ENCODE data around the gene GRAMD1A. TPM values are rescaled to one million over a fixed set of nuclear protein-coding genes. Genes with fewer than 3 reads are reported as not detected.

The GRAMD1A gene
- total and polyA plus RNA-seq, 2 of the 8 experiments (the other 6 are each of a cell fraction or from before 2014, with no cell fraction given), result 113 to 154 TPM

DNA sequence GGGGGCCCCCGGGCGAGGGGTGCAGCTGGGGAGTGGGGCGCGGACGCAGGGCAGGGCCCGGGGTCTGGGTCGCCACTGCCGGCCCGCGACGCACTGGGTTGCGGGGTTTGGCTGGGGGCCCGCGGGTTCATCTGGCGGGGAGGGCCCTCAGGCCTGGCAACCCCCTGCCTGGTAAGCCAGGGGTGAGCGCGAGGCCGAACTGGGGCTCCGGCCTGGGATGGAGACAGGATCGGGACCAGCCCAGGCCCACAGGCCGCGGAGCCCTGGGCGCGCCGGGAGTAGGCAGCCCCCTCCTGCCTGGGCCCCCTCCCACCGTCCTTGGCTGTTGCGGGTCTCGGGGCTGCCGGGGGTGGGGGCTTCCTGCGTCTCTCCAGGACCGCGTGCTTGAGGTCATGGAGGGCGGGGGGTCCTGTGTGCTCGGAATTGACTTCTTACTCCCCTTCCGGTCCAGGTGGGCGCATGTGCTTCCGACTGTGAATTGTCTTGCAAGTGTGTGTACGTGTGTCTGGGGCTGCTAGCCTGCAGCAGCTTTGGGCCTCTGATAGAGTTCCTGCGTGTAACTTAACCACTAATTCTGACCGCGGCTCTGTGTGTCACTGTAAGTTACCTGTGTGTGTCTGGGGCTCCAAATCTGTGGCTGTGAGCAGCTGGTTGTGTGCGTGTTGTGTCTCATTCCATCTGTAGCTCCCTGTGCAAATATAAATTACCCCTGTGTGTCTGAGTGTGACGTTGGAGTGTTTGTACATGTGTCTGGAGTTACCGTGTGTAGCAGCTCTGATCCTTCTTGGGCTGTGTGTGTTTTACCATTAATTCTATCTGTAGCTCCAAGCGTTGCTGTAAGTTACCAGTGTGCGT lies 751 bp downstream of the GRAMD1A start:
- peak overlapping the region; percentile 26; the same call in 1 of the 2 replicates for H2BK5ac ChIP-seq (ENCODE audit: low read depth, low read length)
- CTCF ChIA-PET (ENCODE audit: partially characterized antibody), result interaction anchor here (1.1 to 3.5 kb wide), 6 partner anchors 11 to 162 kb away, joined by 3 to 18 read pairs (median 6); no protein-coding TSS in a partner anchor
- peak overlapping the region; percentile 86 for H4K8ac ChIP-seq (ENCODE audit: extremely low read depth, insufficient read depth, low read length)
- H4K5ac ChIP-seq (ENCODE audit: insufficient read length, low read depth, low read length), result peak overlapping the region; percentile 39
- no peak overlapping the region for H2BK15ac ChIP-seq (ENCODE audit: low read length)
- peaks cover 31 to 52% of the 10 kb centered on the region in 2 experiments for H3K79me2 ChIP-seq (ENCODE audit: control insufficient read depth in 1 of 2, insufficient read depth in 2 of 2, low read length in 2 of 2)
- peak overlapping the region; percentile 94 for H3K56ac ChIP-seq (replicated peaks; ENCODE audit: insufficient read length, low read depth, low read length)
- 6% methylated on average over 36 of the region's 46 CpGs; no CpG with 5 or more reads in 1 of the 2 experiments for WGBS, 2 experiments (ENCODE audit: extremely low coverage in 1 of 2, insufficient coverage in 1 of 2, insufficient read length in 1 of 2, insufficient replicate concordance in 2 of 2, low coverage in 1 of 2, low lambda C conversion rate in 2 of 2, missing lambda C conversion rate in 1 of 2)
- no peak overlapping the region for H2AK5ac ChIP-seq (ENCODE audit: low read depth, low read length)
- peaks cover 18% of the 10 kb centered on the region for H3K23me2 ChIP-seq (ENCODE audit: low read depth, low read length)
- H3K4me1 ChIP-seq (replicated peaks in 1 of 4; ENCODE audit: control insufficient read depth in 3 of 4, insufficient read depth in 4 of 4, low read length in 3 of 4), result peaks cover 8 to 28% (median 20%) of the 10 kb centered on the region in 4 experiments
- H2BK12ac ChIP-seq (ENCODE audit: low read depth, low read length), result 0 out of 2 replicates have a peak overlapping the region, but pooled peaks have one; percentile 29
- H2AFZ ChIP-seq (ENCODE audit: low read length), result no peak overlapping the region
- FAIRE-seq (no peak), DNase-seq (ENCODE audit: low read depth in 1 of 2, low spot score in 2 of 2) (peak in 1 of 2 experiments; percentile 34)
- H3K14ac ChIP-seq (ENCODE audit: insufficient read length), result peak overlapping the region; percentile 81
- POLR2A ChIA-PET (ENCODE audit: partially characterized antibody), result interaction anchor here (0.6 to 22.5 kb wide), 11 partner anchors 14 to 498 kb away, joined by 3 to 366 read pairs (median 4); partner anchors contain the start of genes HPN, SCN1B and ZNF30
- peak overlapping the region; percentile 91 to 99 for H3K4me2 ChIP-seq (ENCODE audit: insufficient read depth in 1 of 2, low read depth in 2 of 2, low read length in 2 of 2)
- peak overlapping the region; percentile 44 for H3K18ac ChIP-seq (ENCODE audit: extremely low read depth, low read length)
- peak overlapping the region; percentile 75 for H3K27ac ChIP-seq (ENCODE audit: low read depth, low read length)
- peak overlapping the region; percentile 89 for H4K91ac ChIP-seq (replicated peaks; ENCODE audit: insufficient read length, low read length)
- peak overlapping the region; percentile 75 for H2BK120ac ChIP-seq (replicated peaks; ENCODE audit: low read depth, low read length)
- H4K20me1 ChIP-seq (replicated peaks in 1 of 2; ENCODE audit: control insufficient read depth in 1 of 2, insufficient read depth in 2 of 2, low read length in 2 of 2), result peaks cover 25 to 36% of the 10 kb centered on the region in 2 experiments
- no peaks in the 10 kb centered on the region for H3K9me3 ChIP-seq (ENCODE audit: insufficient read depth in 2 of 2, low read depth in 1 of 2, low read length in 1 of 2)
- peak overlapping the region; percentile 6 for H3K4ac ChIP-seq (replicated peaks; ENCODE audit: insufficient read length, low read depth, low read length)
- peaks cover 3 to 14% (median 8%) of the 10 kb centered on the region in 4 experiments; a peak in 6 of 8 replicates for H3K36me3 ChIP-seq (ENCODE audit: control insufficient read depth in 2 of 4, insufficient read depth in 4 of 4, low read length in 3 of 4)
- no peak overlapping the region for H3K23ac ChIP-seq (ENCODE audit: insufficient read length)
- H3K4me3 ChIP-seq (ENCODE audit: extremely low read depth in 1 of 4, insufficient read depth in 2 of 4, low read depth in 3 of 4, low read length in 4 of 4), result peak overlapping the region; percentile 73 to 92 (median 84)
- no peaks in the 10 kb centered on the region for H3K27me3 ChIP-seq (replicated peaks in 1 of 4; ENCODE audit: control insufficient read depth in 3 of 4, extremely low read depth in 1 of 4, insufficient read depth in 3 of 4, low read length in 3 of 4)
- peaks cover 13% of the 10 kb centered on the region for H3K79me1 ChIP-seq (ENCODE audit: low read depth, low read length)
- peak overlapping the region; percentile 70 to 93 (median 82) for H3K9ac ChIP-seq (replicated peaks in 1 of 4; ENCODE audit: extremely low read depth in 1 of 4, low read depth in 3 of 4, low read length in 3 of 4)
- no peak overlapping the region for H2BK20ac ChIP-seq (ENCODE audit: low read length)
- TF ChIP-seq, protein P1, sequence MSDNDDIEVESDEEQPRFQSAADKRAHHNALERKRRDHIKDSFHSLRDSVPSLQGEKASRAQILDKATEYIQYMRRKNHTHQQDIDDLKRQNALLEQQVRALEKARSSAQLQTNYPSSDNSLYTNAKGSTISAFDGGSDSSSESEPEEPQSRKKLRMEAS (IDR thresholded peaks at IDR 0.05), result peak; percentile 85
- TF ChIP-seq SIN3A (conservative IDR thresholded peaks at IDR 0.05 in 1 of 2, IDR thresholded peaks at IDR 0.05 in 1 of 2; ENCODE audit: low read depth in 1 of 2, low read length in 2 of 2) (0 out of 4 replicates have a peak, but pooled peaks of 1 of the 2 experiments have one; percentile 51), NRF1 (IDR thresholded peaks at IDR 0.05; ENCODE audit: low read depth, low read length) (no peak), YY1 (IDR thresholded peaks at IDR 0.05; ENCODE audit: low read depth, low read length) (no peak), ASH2L (IDR thresholded peaks at IDR 0.05; ENCODE audit: low read length) (no peak), POLR2AphosphoS5 (IDR thresholded peaks at IDR 0.05; ENCODE audit: low read depth, low read length) (peak; percentile 60), EZH2 (IDR thresholded peaks at IDR 0.05; ENCODE audit: low read depth, low read length, severe bottlenecking) (no peak)
- TF ChIP-seq, protein P2, sequence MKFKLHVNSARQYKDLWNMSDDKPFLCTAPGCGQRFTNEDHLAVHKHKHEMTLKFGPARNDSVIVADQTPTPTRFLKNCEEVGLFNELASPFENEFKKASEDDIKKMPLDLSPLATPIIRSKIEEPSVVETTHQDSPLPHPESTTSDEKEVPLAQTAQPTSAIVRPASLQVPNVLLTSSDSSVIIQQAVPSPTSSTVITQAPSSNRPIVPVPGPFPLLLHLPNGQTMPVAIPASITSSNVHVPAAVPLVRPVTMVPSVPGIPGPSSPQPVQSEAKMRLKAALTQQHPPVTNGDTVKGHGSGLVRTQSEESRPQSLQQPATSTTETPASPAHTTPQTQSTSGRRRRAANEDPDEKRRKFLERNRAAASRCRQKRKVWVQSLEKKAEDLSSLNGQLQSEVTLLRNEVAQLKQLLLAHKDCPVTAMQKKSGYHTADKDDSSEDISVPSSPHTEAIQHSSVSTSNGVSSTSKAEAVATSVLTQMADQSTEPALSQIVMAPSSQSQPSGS (IDR thresholded peaks at IDR 0.05; ENCODE audit: low read length), result no peak

Data from H1 (cell line).